Measurements from ENCODE around the gene PPP6R2. TPM values are rescaled to one million over a fixed set of nuclear protein-coding genes. Genes with fewer than 3 reads are reported as not detected.

PPP6R2 gene
- total and polyA plus RNA-seq, 2 of the 8 experiments (the other 6 are each of a cell fraction or from before 2014, with no cell fraction given): 25.0 to 32.2 TPM

- peaks cover 41 to 53% of the 10 kb centered on the region in 2 experiments for H4K20me1 ChIP-seq (replicated peaks in 1 of 2; ENCODE audit: control insufficient read depth in 1 of 2, insufficient read depth in 2 of 2, low read length in 2 of 2)
- POLR2A ChIA-PET (ENCODE audit: partially characterized antibody): interaction anchor here (1.4 to 2.8 kb wide), 4 partner anchors 11 to 18 kb away, joined by 3 to 6 read pairs (median 4); partner anchors contain the start of gene MIOX
Measured at GRCh38 chr22:50471962-50472361, 128.8 kb downstream of the PPP6R2 start.

More at GRCh38 chr22:50471962-50472361, 128.8 kb downstream of the PPP6R2 start:
- Histone ChIP-seq H3K4me1 (replicated peaks in 1 of 4; ENCODE audit: control insufficient read depth in 3 of 4, insufficient read depth in 4 of 4, low read length in 3 of 4) (peaks cover 0 to 29% (median 18%) of the 10 kb centered on the region in 4 experiments; a peak in 6 of 7 replicates), H3K56ac (replicated peaks; ENCODE audit: insufficient read length, low read depth, low read length) (no peak overlapping the region), H2AFZ (ENCODE audit: low read length) (no peak overlapping the region), H4K5ac (ENCODE audit: insufficient read length, low read depth, low read length) (no peak overlapping the region), H2AK5ac (ENCODE audit: low read depth, low read length) (no peak overlapping the region), H3K4me2 (ENCODE audit: insufficient read depth in 1 of 2, low read depth in 2 of 2, low read length in 2 of 2) (no peak overlapping the region), H3K4me3 (ENCODE audit: extremely low read depth in 1 of 4, insufficient read depth in 2 of 4, low read depth in 3 of 4, low read length in 4 of 4) (no peak overlapping the region), H3K27ac (ENCODE audit: low read depth, low read length) (no peak overlapping the region), H3K9me3 (ENCODE audit: insufficient read depth in 2 of 2, low read depth in 1 of 2, low read length in 1 of 2) (no peaks in the 10 kb centered on the region), H3K23ac (ENCODE audit: insufficient read length) (no peak overlapping the region), H3K18ac (ENCODE audit: extremely low read depth, low read length) (no peak overlapping the region), H4K8ac (ENCODE audit: extremely low read depth, insufficient read depth, low read length) (no peak overlapping the region), H3K36me3 (ENCODE audit: control insufficient read depth in 2 of 4, insufficient read depth in 4 of 4, low read length in 3 of 4) (peaks cover 2 to 8% (median 5%) of the 10 kb centered on the region in 4 experiments; a peak in 6 of 8 replicates), H2BK120ac (replicated peaks; ENCODE audit: low read depth, low read length) (no peak overlapping the region), H3K79me2 (ENCODE audit: control insufficient read depth in 1 of 2, insufficient read depth in 2 of 2, low read length in 2 of 2) (peaks cover 0 to 59% of the 10 kb centered on the region in 2 experiments; a peak in 3 of 4 replicates), H2BK20ac (ENCODE audit: low read length) (no peak overlapping the region), H4K91ac (replicated peaks; ENCODE audit: insufficient read length, low read length) (no peak overlapping the region), H2BK15ac (ENCODE audit: low read length) (no peak overlapping the region), H3K14ac (ENCODE audit: insufficient read length) (no peak overlapping the region), H3K27me3 (replicated peaks in 1 of 4; ENCODE audit: control insufficient read depth in 3 of 4, extremely low read depth in 1 of 4, insufficient read depth in 3 of 4, low read length in 3 of 4) (no peaks in the 10 kb centered on the region; a peak in 1 of 7 replicates), H3K4ac (replicated peaks; ENCODE audit: insufficient read length, low read depth, low read length) (no peak overlapping the region), H3K79me1 (ENCODE audit: low read depth, low read length) (peaks cover 34% of the 10 kb centered on the region), H2BK5ac (ENCODE audit: low read depth, low read length) (no peak overlapping the region), H3K23me2 (ENCODE audit: low read depth, low read length) (peaks cover 8% of the 10 kb centered on the region; the same call in 1 of the 2 replicates), H2BK12ac (ENCODE audit: low read depth, low read length) (no peak overlapping the region), H3K9ac (replicated peaks in 1 of 4; ENCODE audit: extremely low read depth in 1 of 4, low read depth in 3 of 4, low read length in 3 of 4) (no peak overlapping the region)
- CTCF ChIA-PET (ENCODE audit: partially characterized antibody): interaction anchor here (0.6 to 9.1 kb wide), 8 partner anchors 14 to 134 kb away, joined by 3 to 60 read pairs (median 3); no protein-coding TSS in a partner anchor
- 89% methylated on average over 4 of the region's 5 CpGs; no CpG with 5 or more reads in 1 of the 2 experiments for WGBS, 2 experiments (ENCODE audit: extremely low coverage in 1 of 2, insufficient coverage in 1 of 2, insufficient read length in 1 of 2, insufficient replicate concordance in 2 of 2, low coverage in 1 of 2, low lambda C conversion rate in 2 of 2, missing lambda C conversion rate in 1 of 2)
- no peak for FAIRE-seq
- no peak for DNase-seq (ENCODE audit: low read depth in 1 of 2, low spot score in 2 of 2)
- no peak for TF ChIP-seq E2F6 (IDR thresholded peaks at IDR 0.05)
- TF ChIP-seq TEAD4 (IDR thresholded peaks at IDR 0.05; ENCODE audit: low read depth, low read length): no peak
- TF ChIP-seq RBBP5 (IDR thresholded peaks at IDR 0.05; ENCODE audit: borderline replicate concordance, low read depth, low read length): no peak
- no peak for TF ChIP-seq FOSL1 (IDR thresholded peaks at IDR 0.05; ENCODE audit: insufficient read depth, low read depth, low read length)
- TF ChIP-seq TCF12 (IDR thresholded peaks at IDR 0.05; ENCODE audit: low read depth, low read length): no peak
- TF ChIP-seq SP1 (IDR thresholded peaks at IDR 0.05; ENCODE audit: low read depth, low read length): no peak
- TF ChIP-seq RAD21 (IDR thresholded peaks at IDR 0.05 in 1 of 2, conservative IDR thresholded peaks at IDR 0.05 in 1 of 2; ENCODE audit: low read depth in 2 of 2, low read length in 2 of 2): no peak
- TF ChIP-seq SIX5 (IDR thresholded peaks at IDR 0.05; ENCODE audit: low read depth, low read length): no peak
- TF ChIP-seq BRCA1 (IDR thresholded peaks at IDR 0.05; ENCODE audit: low read depth, low read length): no peak
- TF ChIP-seq GTF2F1 (IDR thresholded peaks at IDR 0.05; ENCODE audit: borderline replicate concordance, low read depth, low read length): no peak
- no peak for TF ChIP-seq NANOG (IDR thresholded peaks at IDR 0.05; ENCODE audit: insufficient read depth, low read depth, low read length, poor library complexity, severe bottlenecking)
- no peak for TF ChIP-seq NRF1 (IDR thresholded peaks at IDR 0.05; ENCODE audit: low read depth, low read length)
